ENCODE results near the gene MYCBP.

Gene MYCBP

DNA sequence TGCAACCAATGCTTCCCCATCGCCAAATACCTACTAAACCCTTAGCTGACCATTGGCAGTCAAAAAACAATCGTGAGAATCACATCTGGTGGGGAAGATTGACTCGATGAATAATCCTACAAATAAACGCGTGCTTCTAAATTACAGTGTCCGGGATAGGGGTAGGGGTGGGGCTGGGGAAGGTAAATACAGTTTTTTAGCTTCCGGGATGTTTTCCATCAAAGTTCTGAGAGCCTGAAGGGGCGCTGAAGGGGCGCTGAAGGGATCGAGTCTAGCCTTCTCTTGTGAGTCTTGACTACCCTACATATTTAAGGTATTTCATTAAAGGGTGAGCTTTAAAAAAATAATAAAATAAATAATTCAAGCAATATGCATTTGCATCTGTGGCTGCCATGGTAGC is 54.1 kb downstream of the MYCBP start:
- no peak for FAIRE-seq

DNA sequence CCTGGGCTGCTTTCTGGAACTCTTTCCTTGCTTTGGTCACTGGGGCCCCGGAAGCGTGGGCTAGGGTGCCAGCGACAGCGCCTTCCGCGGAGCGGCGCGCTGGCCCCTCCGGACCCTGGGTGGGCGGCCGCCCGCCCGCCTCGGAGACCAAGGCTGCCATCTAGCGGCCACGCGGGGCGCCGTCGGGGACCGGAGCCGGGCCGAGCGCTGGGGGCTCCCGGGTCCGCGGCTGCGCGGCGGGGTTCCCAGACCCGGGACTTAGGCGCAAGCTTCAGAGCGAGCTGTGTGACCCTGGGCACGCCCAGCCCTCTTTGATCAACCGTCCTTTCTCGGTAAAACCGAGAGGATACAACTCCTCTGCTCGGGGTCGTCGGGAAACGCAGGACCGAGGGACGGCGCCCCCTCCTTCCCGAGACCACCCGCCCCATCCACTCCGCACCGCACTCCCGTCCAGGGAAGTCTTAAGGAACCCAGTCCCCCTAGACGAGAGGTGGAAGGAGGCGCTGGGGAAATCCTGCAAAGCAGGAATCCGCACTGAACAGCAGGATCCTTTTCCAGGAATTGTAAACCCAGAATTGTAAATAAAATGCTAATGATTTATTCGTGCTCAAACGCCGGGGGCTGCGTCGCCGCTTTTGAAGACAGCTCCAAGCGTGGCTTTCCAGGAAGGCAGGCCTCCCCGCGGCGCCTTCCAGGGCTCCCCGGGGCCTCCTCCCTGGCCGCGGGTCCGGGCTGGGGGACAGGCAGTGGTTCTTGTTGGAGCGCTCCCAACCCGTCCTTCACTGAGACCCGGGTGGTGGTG is 54.8 kb downstream of the MYCBP start:
- FAIRE-seq, result no peak

DNA sequence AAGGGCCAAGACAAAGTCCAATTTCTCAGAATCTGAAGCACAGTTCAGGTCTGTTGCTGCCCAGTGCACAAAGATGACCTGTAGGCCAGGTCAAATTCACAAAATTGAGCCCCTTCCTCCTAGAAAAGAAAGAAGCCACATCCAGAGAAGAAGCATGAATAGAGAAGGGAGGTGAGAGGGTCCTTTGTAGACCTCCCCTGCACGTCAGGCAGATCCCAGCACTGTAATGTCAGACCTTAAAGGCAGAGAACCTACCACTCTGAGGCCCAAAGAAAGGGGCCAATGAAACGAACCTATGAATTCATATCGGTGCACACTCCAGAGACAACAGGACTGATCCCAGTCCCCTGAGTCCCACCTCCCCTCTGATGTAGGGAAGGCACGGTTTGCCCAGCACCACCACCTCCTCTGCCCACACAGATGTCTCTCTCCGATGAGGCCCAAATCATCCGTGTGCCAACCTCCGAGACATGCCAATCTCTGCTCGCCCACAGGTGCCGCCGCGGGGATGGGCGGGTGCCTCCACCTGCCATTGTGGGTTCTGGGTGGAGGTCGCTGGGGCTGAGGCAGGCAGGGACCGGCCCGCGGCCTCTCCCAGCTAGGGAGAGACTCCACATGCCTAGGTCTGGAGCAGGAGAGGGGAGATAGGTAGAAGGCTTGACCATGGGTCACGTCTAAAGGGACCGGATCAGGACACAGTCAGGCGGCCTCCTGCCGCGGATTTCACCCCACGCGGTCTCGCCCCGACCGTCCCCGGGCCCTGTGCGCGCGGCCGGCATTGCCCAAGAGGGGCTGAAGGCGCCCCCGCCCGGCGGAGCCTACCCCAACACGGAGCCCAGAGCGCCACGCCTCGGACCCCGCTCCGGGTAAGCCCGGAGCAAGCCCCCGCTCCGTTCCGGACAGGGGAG is 55.6 kb downstream of the MYCBP start:
- no peak for FAIRE-seq

DNA sequence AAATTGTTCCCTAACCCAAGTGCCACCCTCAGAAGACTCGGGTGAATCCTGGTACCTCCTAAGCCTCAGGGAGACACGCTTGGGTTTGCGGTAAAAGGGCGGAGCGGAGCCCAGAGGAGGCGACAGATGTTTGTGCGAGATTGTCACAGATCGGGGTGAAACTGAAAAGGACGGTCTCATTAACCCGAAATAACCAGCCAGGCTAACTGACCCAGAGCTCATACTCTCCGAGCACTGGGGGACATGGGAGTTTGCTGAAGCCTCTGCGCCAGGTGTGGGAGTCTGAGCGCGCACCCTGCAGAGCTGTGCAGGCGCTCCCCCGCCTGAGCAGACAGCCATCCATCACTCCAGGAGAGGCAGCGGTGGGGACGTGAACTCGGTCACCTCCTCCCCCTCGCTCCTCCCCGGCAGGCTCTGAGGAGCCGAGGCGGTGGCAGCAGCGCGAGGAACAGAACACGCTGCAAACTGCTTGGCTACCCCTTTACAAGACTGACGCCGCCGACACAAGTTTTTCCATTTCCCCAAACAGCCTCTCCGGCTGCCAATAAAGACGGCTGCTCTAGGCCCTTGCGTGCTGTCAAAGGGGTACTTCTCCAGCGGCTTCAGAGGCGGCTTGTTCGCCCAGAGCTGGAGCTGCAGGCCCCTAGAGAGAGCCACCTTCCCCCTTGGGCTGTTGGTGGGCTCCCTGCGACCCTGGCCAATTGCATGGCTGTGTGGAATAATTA is 57.1 kb downstream of the MYCBP start:
- FAIRE-seq, result no peak

DNA sequence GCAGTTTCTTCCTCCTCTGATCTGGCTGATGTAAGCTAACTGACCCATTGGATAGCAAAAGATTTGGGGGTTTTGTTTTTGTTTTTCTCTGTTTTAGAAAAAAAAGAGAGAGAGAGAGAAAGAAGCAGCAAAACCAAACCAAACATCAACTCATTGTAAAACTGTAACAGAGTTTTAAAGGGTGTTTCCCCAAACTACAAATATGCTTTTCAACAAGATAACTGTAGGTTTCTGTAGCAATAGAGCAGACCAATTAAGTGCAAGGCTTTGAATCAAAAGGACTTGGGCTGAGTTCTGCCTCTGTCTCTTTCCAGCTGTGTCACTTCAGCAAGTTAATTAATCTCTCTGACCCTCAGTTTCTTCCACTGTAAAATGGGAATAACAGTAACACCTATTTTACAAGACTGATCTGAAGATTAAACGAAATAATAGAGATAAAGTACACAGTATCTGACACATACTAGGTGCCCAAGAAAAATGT is 58.1 kb downstream of the MYCBP start:
- no peak for FAIRE-seq

DNA sequence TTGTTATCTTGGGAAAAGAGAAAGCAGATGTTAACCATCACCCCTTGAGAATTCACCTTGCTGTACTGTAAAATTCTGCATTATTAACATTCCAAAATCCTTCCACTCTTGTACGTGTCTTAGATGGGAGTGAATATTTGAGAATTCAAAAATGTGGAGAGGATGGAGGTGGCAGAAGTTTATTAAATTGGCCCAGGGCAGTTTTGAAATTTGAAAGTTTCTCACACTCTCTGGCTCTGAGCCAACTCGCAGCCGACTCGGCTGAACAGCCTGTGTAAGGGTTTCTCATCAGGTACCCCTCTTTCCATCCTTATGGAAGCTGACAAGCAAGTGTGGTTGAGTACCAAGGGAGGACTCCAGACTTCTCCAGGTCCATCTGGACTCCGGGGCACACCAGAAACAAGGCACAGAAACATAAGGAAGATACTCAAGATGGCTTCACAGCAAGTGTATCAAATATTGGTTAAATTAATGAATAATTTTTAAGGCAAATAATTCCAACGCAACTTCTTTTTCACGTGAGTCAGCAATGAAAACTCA is 58.6 kb downstream of the MYCBP start:
- no peak for FAIRE-seq

DNA sequence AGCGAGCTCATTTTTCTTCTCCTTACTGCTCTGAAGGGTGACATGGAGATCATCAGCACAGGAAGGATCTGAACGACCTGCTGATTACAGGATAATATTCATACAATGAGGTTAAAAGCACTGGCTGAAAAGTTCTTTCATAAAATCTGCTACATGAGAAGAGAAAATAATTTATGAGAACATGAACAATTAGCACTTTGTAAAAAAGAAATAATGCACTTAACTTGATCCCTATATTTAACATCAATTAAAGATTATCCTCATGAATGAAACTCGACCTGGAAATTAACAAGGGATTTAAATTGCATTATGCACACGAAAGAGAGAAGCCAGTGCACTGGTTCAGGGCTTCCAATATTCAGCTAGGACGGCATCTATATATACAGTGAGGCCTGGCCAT is 60.2 kb downstream of the MYCBP start:
- no peak for FAIRE-seq

Measured in islet of Langerhans (tissue), 1 donor.